HepG2 (cell line): ENCODE data around the gene RNU6-8. TPM values are rescaled to one million over a fixed set of nuclear protein-coding genes. Genes with fewer than 3 reads are reported as not detected.

Experiments
- CBFB ChIP-seq: sonication (generic); formaldehyde crosslinking; IDR thresholded peaks from 2 replicates; pipeline ENCODE4 v1.4.0; 2020; ENCODE audit warnings: missing genetic modification reagents
- CC2D1A ChIP-seq: sonication (generic); formaldehyde crosslinking; IDR thresholded peaks from 2 replicates; pipeline ENCODE4 v1.8.1; 2023; ENCODE audit warnings: mild to moderate bottlenecking, missing genetic modification reagents
- FOXJ3 ChIP-seq: sonication (generic); formaldehyde crosslinking; IDR thresholded peaks from 2 replicates; pipeline ENCODE4 v1.4.0; 2020; ENCODE audit warnings: missing genetic modification reagents, mild to moderate bottlenecking, borderline replicate concordance
- HOXD1 ChIP-seq: sonication (generic); formaldehyde crosslinking; IDR thresholded peaks from 2 replicates; pipeline ENCODE4 v1.5.0; 2020; ENCODE audit warnings: missing genetic modification reagents
- MEIS1 ChIP-seq: sonication (generic); formaldehyde crosslinking; IDR thresholded peaks from 2 replicates; pipeline ENCODE4 v1.9.0; 2021; ENCODE audit warnings: mild to moderate bottlenecking, missing genetic modification reagents, moderate library complexity, borderline replicate concordance
- NCOA1 ChIP-seq: sonication (generic); formaldehyde crosslinking; IDR thresholded peaks from 2 replicates; pipeline ENCODE4 v1.9.0; 2021; ENCODE audit warnings: missing genetic modification reagents
- RXRB ChIP-seq: IDR thresholded peaks from 2 replicates; pipeline ENCODE4 v1.6.1; 2016; ENCODE audit warnings: borderline replicate concordance, missing genetic modification reagents, missing compliant biosample characterization
- SNAI1 ChIP-seq: sonication (generic); formaldehyde crosslinking; IDR thresholded peaks from 2 replicates; pipeline ENCODE4 v1.5.0; 2020; ENCODE audit warnings: mild to moderate bottlenecking, missing genetic modification reagents, borderline replicate concordance
- ZNF24 ChIP-seq: fragments of 450-650 bp; IDR thresholded peaks from 2 replicates; pipeline ENCODE4 v1.6.1; 2017; ENCODE audit warnings: antibody characterized with exemption, mild to moderate bottlenecking
- ZNF264 ChIP-seq: sonication (generic); formaldehyde crosslinking; IDR thresholded peaks from 2 replicates; pipeline ENCODE4 v1.4.0; 2020; ENCODE audit warnings: missing genetic modification reagents
- ZNF484 ChIP-seq: sonication (generic); formaldehyde crosslinking; IDR thresholded peaks from 2 replicates; pipeline ENCODE4 v1.5.1; 2020; ENCODE audit warnings: mild to moderate bottlenecking, low read depth, missing genetic modification reagents, borderline replicate concordance
- ZNF572 ChIP-seq: sonication (generic); formaldehyde crosslinking; IDR thresholded peaks from 2 replicates; pipeline ENCODE4 v1.5.1; 2020; ENCODE audit warnings: mild to moderate bottlenecking, missing genetic modification reagents
- ZNF598 ChIP-seq: sonication (generic); formaldehyde crosslinking; IDR thresholded peaks from 2 replicates; pipeline ENCODE4 v1.5.1; 2020; ENCODE audit warnings: mild to moderate bottlenecking, missing genetic modification reagents, borderline replicate concordance
- ZNF7 ChIP-seq: IDR thresholded peaks from 2 replicates; pipeline ENCODE4 v1.6.1; 2016; ENCODE audit warnings: missing biosample characterization, missing genetic modification reagents
- ZNF883 ChIP-seq: sonication (generic); formaldehyde crosslinking; IDR thresholded peaks from 2 replicates; pipeline ENCODE4 v1.5.1; 2020; ENCODE audit warnings: mild to moderate bottlenecking, missing genetic modification reagents; ENCODE audit errors: not compliant biosample characterization
- ZSCAN25 ChIP-seq: sonication (generic); formaldehyde crosslinking; IDR thresholded peaks from 2 replicates; pipeline ENCODE4 v1.8.0; 2022; ENCODE audit warnings: mild to moderate bottlenecking, missing genetic modification reagents
- polyA plus RNA-seq, 8 experiments: library from polyadenylated mRNA; depleted of rRNA in 3 of 8; stranded (reverse) in 7 of 8; unstranded in 1 of 8; fragments of >200 nt; fragmentation: Illumina TruSeq in 4 of 8; extraction: Trizol in 4 of 8; gene quantifications; 2 replicates each; pipeline versions ENCODE4 v1.2.1 to v1.2.3, GENCODE V29; 2011 to 2016; ENCODE audit warnings: low read depth in 4 of 8, missing spikeins in 1 of 8, mixed read lengths in 1 of 8; ENCODE audit not compliant: insufficient read depth in 1 of 8
- total RNA-seq, 5 experiments: library from RNA; depleted of rRNA; stranded (reverse); fragments of >200 nt; fragmentation: Illumina TruSeq; extraction: Trizol; gene quantifications; 2 replicates each; pipeline ENCODE4 v1.2.3, GENCODE V29; 2016; ENCODE audit warnings: low read depth in 1 of 5
- TF ChIP-seq, protein P1 (sequence below): sonication (generic); formaldehyde crosslinking; IDR thresholded peaks from 2 replicates; pipeline ENCODE4 v1.4.0; 2020; ENCODE audit warnings: missing genetic modification reagents, borderline replicate concordance
- TF ChIP-seq, protein P2 (sequence below): IDR thresholded peaks from 2 replicates; pipeline ENCODE4 v1.6.1; 2016; ENCODE audit warnings: missing compliant biosample characterization, missing genetic modification reagents, borderline replicate concordance
- TF ChIP-seq, protein P3 (sequence below): sonication (generic); formaldehyde crosslinking; IDR thresholded peaks from 2 replicates; pipeline ENCODE4 v1.8.1; 2023; ENCODE audit warnings: mild to moderate bottlenecking, inconsistent platforms, moderate library complexity, missing genetic modification reagents, borderline replicate concordance
- TF ChIP-seq, protein P4 (sequence below): sonication (generic); formaldehyde crosslinking; IDR thresholded peaks from 2 replicates; pipeline ENCODE4 v1.4.0; 2020; ENCODE audit warnings: missing genetic modification reagents
- TF ChIP-seq, protein P5 (sequence below): sonication (generic); formaldehyde crosslinking; IDR thresholded peaks from 2 replicates; pipeline ENCODE4 v1.8.1; 2023; ENCODE audit warnings: mild to moderate bottlenecking, missing genetic modification reagents

Gene RNU6-8
- total and polyA plus RNA-seq, 2 of the 13 experiments (the other 11 are each of a cell fraction or from before 2014, with no cell fraction given) = under 0.01 TPM; not detected in 1

DNA sequence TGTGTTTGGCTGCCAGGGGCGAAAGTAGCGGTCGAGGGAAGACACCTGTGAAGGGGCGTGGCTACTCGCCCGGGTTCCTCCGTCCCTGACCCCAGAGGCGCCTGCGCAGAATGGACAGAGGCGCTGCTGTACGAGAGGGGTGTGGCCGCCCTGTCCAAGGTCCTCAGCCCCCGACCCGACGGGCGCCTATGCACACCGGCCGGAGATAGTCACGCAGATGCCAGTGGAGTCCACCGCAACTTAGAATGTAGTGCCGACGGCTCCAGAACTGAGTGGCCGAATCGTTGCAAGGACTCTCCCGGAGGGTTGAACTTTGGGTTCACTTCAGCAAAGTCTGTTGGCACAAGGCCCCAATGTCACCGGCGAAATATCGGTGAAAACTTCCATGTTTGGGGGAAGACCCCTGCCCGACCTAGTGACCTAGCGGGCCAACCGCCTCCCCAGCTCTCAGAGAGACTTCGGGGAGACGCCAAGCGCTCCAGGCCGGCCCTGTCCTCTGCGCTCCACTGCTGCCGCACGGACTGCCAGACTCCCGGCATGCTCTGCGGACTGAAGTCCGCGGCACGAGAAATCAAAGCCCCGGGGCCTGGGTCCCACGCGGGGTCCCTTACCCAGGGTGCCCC lies 1.8 kb downstream of the RNU6-8 start (continued):
- TF ChIP-seq ZNF7 (CRISPR knock-in tag) (peak; percentile 65; the same call in 1 of the 2 replicates), ZNF598 (CRISPR knock-in tag) (peak; percentile 100; the same call in 1 of the 2 replicates), MEIS1 (CRISPR knock-in tag) (peak; percentile 96), HOXD1 (CRISPR knock-in tag) (peak; percentile 79), ZNF24 (no peak), ZNF572 (CRISPR knock-in tag) (peak; percentile 99), ZSCAN25 (CRISPR knock-in tag) (peak; percentile 81), FOXJ3 (peak; percentile 84; the same call in 1 of the 2 replicates), CC2D1A (CRISPR knock-in tag) (peak; percentile 99), ZNF264 (CRISPR knock-in tag) (peak; percentile 89), SNAI1 (CRISPR knock-in tag) (peak; percentile 100), CBFB (CRISPR knock-in tag) (0 out of 2 replicates have a peak, but pooled peaks have one; percentile 77), NCOA1 (CRISPR knock-in tag) (peak; percentile 86), ZNF484 (CRISPR knock-in tag) (peak; percentile 82; the same call in 1 of the 2 replicates), RXRB (peak; percentile 76), ZNF883 (CRISPR knock-in tag) (peak; percentile 99)
- TF ChIP-seq, protein P1, sequence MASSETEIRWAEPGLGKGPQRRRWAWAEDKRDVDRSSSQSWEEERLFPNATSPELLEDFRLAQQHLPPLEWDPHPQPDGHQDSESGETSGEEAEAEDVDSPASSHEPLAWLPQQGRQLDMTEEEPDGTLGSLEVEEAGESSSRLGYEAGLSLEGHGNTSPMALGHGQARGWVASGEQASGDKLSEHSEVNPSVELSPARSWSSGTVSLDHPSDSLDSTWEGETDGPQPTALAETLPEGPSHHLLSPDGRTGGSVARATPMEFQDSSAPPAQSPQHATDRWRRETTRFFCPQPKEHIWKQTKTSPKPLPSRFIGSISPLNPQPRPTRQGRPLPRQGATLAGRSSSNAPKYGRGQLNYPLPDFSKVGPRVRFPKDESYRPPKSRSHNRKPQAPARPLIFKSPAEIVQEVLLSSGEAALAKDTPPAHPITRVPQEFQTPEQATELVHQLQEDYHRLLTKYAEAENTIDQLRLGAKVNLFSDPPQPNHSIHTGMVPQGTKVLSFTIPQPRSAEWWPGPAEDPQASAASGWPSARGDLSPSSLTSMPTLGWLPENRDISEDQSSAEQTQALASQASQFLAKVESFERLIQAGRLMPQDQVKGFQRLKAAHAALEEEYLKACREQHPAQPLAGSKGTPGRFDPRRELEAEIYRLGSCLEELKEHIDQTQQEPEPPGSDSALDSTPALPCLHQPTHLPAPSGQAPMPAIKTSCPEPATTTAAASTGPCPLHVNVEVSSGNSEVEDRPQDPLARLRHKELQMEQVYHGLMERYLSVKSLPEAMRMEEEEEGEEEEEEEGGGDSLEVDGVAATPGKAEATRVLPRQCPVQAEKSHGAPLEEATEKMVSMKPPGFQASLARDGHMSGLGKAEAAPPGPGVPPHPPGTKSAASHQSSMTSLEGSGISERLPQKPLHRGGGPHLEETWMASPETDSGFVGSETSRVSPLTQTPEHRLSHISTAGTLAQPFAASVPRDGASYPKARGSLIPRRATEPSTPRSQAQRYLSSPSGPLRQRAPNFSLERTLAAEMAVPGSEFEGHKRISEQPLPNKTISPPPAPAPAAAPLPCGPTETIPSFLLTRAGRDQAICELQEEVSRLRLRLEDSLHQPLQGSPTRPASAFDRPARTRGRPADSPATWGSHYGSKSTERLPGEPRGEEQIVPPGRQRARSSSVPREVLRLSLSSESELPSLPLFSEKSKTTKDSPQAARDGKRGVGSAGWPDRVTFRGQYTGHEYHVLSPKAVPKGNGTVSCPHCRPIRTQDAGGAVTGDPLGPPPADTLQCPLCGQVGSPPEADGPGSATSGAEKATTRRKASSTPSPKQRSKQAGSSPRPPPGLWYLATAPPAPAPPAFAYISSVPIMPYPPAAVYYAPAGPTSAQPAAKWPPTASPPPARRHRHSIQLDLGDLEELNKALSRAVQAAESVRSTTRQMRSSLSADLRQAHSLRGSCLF = peak; percentile 91
- TF ChIP-seq, protein P2, sequence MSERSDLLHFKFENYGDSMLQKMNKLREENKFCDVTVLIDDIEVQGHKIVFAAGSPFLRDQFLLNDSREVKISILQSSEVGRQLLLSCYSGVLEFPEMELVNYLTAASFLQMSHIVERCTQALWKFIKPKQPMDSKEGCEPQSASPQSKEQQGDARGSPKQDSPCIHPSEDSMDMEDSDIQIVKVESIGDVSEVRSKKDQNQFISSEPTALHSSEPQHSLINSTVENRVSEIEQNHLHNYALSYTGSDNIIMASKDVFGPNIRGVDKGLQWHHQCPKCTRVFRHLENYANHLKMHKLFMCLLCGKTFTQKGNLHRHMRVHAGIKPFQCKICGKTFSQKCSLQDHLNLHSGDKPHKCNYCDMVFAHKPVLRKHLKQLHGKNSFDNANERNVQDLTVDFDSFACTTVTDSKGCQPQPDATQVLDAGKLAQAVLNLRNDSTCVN (CRISPR knock-in tag) = peak; percentile 93; the same call in 1 of the 2 replicates
- TF ChIP-seq, protein P3, sequence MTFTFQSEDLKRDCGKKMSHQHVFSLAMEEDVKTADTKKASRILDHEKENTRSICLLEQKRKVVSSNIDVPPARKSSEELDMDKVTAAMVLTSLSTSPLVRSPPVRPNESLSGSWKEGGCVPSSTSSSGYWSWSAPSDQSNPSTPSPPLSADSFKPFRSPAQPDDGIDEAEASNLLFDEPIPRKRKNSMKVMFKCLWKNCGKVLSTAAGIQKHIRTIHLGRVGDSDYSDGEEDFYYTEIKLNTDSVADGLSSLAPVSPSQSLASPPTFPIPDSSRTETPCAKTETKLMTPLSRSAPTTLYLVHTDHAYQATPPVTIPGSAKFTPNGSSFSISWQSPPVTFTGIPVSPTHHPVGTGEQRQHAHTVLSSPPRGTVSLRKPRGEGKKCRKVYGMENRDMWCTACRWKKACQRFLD (CRISPR knock-in tag) = peak; percentile 98; the same call in 1 of the 2 replicates
- TF ChIP-seq, protein P4, sequence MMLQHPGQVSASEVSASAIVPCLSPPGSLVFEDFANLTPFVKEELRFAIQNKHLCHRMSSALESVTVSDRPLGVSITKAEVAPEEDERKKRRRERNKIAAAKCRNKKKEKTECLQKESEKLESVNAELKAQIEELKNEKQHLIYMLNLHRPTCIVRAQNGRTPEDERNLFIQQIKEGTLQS = peak; percentile 70; the same call in 1 of the 2 replicates
- TF ChIP-seq, protein P5, sequence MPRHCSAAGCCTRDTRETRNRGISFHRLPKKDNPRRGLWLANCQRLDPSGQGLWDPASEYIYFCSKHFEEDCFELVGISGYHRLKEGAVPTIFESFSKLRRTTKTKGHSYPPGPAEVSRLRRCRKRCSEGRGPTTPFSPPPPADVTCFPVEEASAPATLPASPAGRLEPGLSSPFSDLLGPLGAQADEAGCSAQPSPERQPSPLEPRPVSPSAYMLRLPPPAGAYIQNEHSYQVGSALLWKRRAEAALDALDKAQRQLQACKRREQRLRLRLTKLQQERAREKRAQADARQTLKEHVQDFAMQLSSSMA (CRISPR knock-in tag) = peak; percentile 97
